ENCODE data around the gene HGF.

DNA sequence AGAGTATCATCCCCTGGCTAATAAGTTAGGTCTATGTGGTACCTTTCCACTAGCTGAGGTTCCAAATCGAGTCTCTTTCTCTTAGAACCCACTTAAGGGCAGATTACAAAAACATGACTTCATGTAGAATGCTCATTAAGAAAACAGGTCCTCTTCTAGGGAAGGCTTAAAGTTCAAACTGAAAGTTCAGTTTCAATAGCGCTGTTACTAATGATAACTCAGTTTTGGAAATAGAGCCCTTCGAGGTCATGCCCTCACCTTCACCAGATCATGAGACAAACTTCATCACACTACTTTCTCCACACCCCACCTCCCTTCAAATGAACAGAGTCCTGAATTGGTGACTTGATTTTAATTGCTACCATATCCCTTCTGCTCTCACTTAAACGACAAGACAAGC lies 26.2 kb downstream of the HGF start:
- TF ChIP-seq CTCF (IDR thresholded peaks at IDR 0.05) (no peak), EZH2 (IDR thresholded peaks at IDR 0.05; ENCODE audit: borderline replicate concordance, insufficient read depth, low read depth, low read length, poor library complexity, severe bottlenecking) (no peak)

All from B cell (primary cell).